Measurements from ENCODE around the gene DTNB. TPM values are rescaled to one million over a fixed set of nuclear protein-coding genes. Genes with fewer than 3 reads are reported as not detected.

DTNB gene
- total and polyA plus RNA-seq, 4 experiments from 2014 or later = 18.0 to 45.3 (median 33.2) TPM

DNA sequence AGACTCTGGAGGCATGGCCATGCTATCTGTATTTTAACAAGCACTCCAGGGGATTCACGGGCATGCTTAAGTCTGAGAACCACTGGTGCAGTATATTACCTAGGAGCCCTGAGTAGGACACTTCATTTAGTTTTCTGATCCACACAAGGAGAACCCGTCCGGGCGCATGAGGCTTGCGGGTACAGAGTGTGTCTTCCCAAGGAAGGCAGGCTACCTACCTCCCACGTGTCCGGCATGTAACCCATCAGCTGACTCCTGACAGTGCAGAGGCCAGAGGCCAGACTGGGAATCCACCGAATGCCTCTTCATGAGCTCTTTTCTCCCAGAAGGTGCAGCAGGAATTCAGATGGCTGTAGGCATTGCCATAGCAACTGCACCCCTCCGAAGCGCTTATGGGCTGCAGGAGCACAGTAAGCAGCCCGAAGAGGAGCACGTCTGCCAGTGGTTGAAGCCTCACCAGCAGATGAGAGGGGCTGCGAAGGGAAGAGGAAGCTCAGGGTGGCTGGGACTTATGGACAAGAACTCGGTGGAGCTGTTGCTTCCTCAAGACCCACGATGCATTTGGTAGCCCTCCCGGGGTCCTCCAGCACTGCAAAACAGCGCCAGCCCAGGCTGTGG is 297.9 kb downstream of the DTNB start:
- H3K36me3 Mint-ChIP-seq = peaks cover 0 to 6% of the 10 kb centered on the region in 2 donors
- peak overlapping the region in 1 of 8 donors; percentile 21 for H3K4me3 Mint-ChIP-seq
- CTCF ChIA-PET (ENCODE audit: partially characterized antibody) = interaction anchor here (0.8 to 8.7 kb wide), 22 partner anchors 10 to 212 kb away, joined by 3 to 161 read pairs (median 4); partner anchors contain the start of gene DNMT3A
- no peaks in the 10 kb centered on the region for H3K27me3 ChIP-seq (ENCODE audit: insufficient read depth, low read length)
- no peaks in the 10 kb centered on the region for H3K27me3 Mint-ChIP-seq
- H3K4me3 ChIP-seq (ENCODE audit: low read length in 2 of 2) = no peak overlapping the region
- peaks cover 38% of the 10 kb centered on the region for H3K4me1 ChIP-seq (ENCODE audit: insufficient read depth, low read length)
- DNase-seq = no peak
- H3K4me1 Mint-ChIP-seq = peaks cover 19 to 36% (median 22%) of the 10 kb centered on the region in 4 donors
- POLR2A ChIA-PET (ENCODE audit: partially characterized antibody) = interaction anchor here (1.1 to 4.4 kb wide), 4 partner anchors 13 to 62 kb away, joined by 3 to 54 read pairs (median 4); partner anchors contain the start of gene DNMT3A
- no peaks in the 10 kb centered on the region for H3K9me3 ChIP-seq (ENCODE audit: control insufficient read depth in 1 of 2, low read length in 2 of 2)
- intact Hi-C loops (cut with micrococcal nuclease) = loop anchor here (5.0 kb wide), 1 partner anchor 103 kb away; no protein-coding TSS in a partner anchor
- H3K27ac ChIP-seq (ENCODE audit: low read depth, low read length) = no peak overlapping the region
- H3K36me3 ChIP-seq (ENCODE audit: insufficient read depth, low read length) = no peaks in the 10 kb centered on the region
- no peak overlapping the region for H3K27ac Mint-ChIP-seq
- H3K9me3 Mint-ChIP-seq = peaks cover 0 to 2% (median 0%) of the 10 kb centered on the region in 8 donors

DNA sequence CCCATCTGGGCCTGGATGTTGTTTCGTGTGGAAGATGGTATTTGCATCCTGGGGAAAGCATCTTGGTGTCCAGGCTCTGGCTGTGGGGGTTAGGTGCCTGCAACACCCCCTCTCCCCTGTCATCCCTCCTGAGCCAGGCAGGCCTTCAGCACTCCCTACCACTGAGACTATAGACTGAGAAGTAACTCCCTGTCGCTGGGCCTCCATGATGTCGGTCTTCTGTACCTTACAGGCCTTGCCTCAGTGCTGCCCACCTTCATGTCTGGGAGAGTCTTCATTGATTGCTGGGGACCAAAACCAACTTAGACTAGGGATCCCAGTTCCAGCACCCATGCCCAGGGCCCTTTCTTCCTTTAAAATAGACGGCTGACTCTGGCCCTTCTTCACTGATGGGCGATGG is 298.6 kb downstream of the DTNB start:
- peaks cover 0 to 3% (median 0%) of the 10 kb centered on the region in 8 donors for H3K9me3 Mint-ChIP-seq
- Histone ChIP-seq H3K36me3 (ENCODE audit: insufficient read depth, low read length) (no peaks in the 10 kb centered on the region), H3K27ac (ENCODE audit: low read depth, low read length) (no peak overlapping the region), H3K4me3 (ENCODE audit: low read length in 2 of 2) (no peak overlapping the region), H3K9me3 (ENCODE audit: control insufficient read depth in 1 of 2, low read length in 2 of 2) (no peaks in the 10 kb centered on the region), H3K4me1 (ENCODE audit: insufficient read depth, low read length) (peaks cover 38% of the 10 kb centered on the region), H3K27me3 (ENCODE audit: insufficient read depth, low read length) (no peaks in the 10 kb centered on the region)
- intact Hi-C loops (cut with micrococcal nuclease) = loop anchor here (5.0 kb wide), 1 partner anchor 103 kb away; no protein-coding TSS in a partner anchor
- DNase-seq = no peak
- H3K4me3 Mint-ChIP-seq = no peak overlapping the region
- ChIA-PET CTCF (ENCODE audit: partially characterized antibody) (interaction anchor here (1.2 to 8.7 kb wide), 8 partner anchors 11 to 114 kb away, joined by 3 to 161 read pairs (median 6); no protein-coding TSS in a partner anchor), POLR2A (ENCODE audit: partially characterized antibody) (interaction anchor here (4.4 kb wide), 2 partner anchors 12 kb away, joined by 22 to 54 read pairs; no protein-coding TSS in a partner anchor)
- H3K27me3 Mint-ChIP-seq = no peaks in the 10 kb centered on the region
- no peak overlapping the region for H3K27ac Mint-ChIP-seq
- H3K36me3 Mint-ChIP-seq = peaks cover 0 to 6% of the 10 kb centered on the region in 2 donors
- H3K4me1 Mint-ChIP-seq = peaks cover 19 to 34% (median 23%) of the 10 kb centered on the region in 4 donors

DNA sequence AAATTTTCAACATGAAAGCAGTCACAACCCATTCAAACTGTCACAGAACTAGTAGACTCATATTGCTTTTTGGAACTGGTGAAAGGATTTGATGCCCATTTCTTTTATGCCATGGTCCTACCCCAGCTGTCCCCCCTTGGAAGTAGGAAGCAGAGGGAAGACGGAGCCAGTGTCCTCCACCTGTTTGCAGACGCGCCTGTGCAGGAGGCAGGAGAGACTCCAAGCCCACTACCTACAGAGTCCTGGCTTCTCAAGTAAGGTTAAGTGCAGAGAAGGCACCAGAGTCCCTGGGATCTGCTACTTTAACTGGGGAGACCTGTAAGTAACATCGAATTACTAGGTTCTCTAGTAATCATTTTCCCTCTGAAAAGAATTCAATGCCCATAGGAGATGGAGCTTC is 299.0 kb downstream of the DTNB start:
- no peaks in the 10 kb centered on the region for H3K9me3 ChIP-seq (ENCODE audit: control insufficient read depth in 1 of 2, low read length in 2 of 2)
- no peak overlapping the region for H3K4me3 ChIP-seq (ENCODE audit: low read length in 2 of 2)
- intact Hi-C loops (cut with micrococcal nuclease) = no loop called here
- DNase-seq = no peak
- ChIA-PET POLR2A (ENCODE audit: partially characterized antibody) (interaction anchor here (4.4 kb wide), 1 partner anchor 12 kb away, joined by 22 read pairs; no protein-coding TSS in a partner anchor), CTCF (ENCODE audit: partially characterized antibody) (interaction anchor here (8.7 kb wide), 1 partner anchor 11 kb away, joined by 161 read pairs; no protein-coding TSS in a partner anchor)
- Mint-ChIP-seq H3K27me3 (no peaks in the 10 kb centered on the region), H3K4me3 (peak overlapping the region in 1 of 8 donors; percentile 31), H3K4me1 (peaks cover 19 to 30% (median 22%) of the 10 kb centered on the region in 4 donors), H3K36me3 (peaks cover 0 to 6% of the 10 kb centered on the region in 2 donors), H3K27ac (peak overlapping the region in 1 of 7 donors; percentile 64), H3K9me3 (peaks cover 0 to 3% (median 0%) of the 10 kb centered on the region in 8 donors)
- no peaks in the 10 kb centered on the region for H3K36me3 ChIP-seq (ENCODE audit: insufficient read depth, low read length)
- no peak overlapping the region for H3K27ac ChIP-seq (ENCODE audit: low read depth, low read length)
- H3K4me1 ChIP-seq (ENCODE audit: insufficient read depth, low read length) = peaks cover 34% of the 10 kb centered on the region
- H3K27me3 ChIP-seq (ENCODE audit: insufficient read depth, low read length) = no peaks in the 10 kb centered on the region

DNA sequence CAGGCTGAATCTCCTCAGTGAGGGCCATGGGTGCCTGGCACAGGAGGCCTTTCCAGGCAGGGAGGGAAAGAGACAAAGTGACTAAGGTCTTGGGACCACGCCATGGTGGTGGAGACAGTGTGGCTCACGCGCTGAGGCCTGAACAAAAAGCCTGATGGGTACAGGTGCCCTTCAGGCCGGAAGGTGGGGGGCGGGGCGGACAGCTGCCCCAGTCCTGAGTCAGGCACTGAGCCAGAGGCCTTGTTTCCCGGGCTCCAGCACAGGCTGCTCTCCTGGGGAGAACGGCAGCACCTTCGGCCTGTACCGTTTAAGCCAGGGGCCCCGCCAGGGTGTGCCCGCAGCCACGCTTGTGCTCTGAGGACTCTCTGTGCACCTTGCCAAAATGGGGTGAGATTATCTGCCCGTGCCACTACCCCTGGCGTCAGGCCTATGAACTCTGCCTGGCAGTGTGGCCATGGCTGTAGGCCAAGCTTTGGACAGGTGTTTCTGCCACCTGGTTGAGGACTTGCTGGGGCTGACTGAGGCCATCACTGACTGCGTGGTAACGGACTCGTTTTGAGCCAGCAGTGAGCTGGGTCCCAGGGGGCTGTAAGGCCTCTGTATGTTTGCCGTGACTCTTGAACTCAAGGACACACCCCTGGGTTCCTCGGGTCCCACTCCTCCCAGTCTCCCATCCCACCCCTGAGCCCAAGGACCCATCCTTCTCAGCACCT is 300.0 kb downstream of the DTNB start:
- ChIA-PET POLR2A (ENCODE audit: partially characterized antibody) (interaction anchor here (4.4 kb wide), 1 partner anchor 11 kb away, joined by 22 read pairs; no protein-coding TSS in a partner anchor), CTCF (ENCODE audit: partially characterized antibody) (interaction anchor here (8.7 kb wide), 1 partner anchor 10 kb away, joined by 161 read pairs; no protein-coding TSS in a partner anchor)
- peaks cover 0 to 6% of the 10 kb centered on the region in 2 donors for H3K36me3 Mint-ChIP-seq
- Histone ChIP-seq H3K27ac (ENCODE audit: low read depth, low read length) (no peak overlapping the region), H3K4me3 (ENCODE audit: low read length in 2 of 2) (no peak overlapping the region), H3K9me3 (ENCODE audit: control insufficient read depth in 1 of 2, low read length in 2 of 2) (no peaks in the 10 kb centered on the region), H3K4me1 (ENCODE audit: insufficient read depth, low read length) (peaks cover 24% of the 10 kb centered on the region), H3K36me3 (ENCODE audit: insufficient read depth, low read length) (no peaks in the 10 kb centered on the region), H3K27me3 (ENCODE audit: insufficient read depth, low read length) (no peaks in the 10 kb centered on the region)
- peaks cover 13 to 20% (median 17%) of the 10 kb centered on the region in 4 donors for H3K4me1 Mint-ChIP-seq
- intact Hi-C loops (cut with micrococcal nuclease) = no loop called here
- no peaks in the 10 kb centered on the region for H3K27me3 Mint-ChIP-seq
- H3K27ac Mint-ChIP-seq = no peak overlapping the region
- peaks cover 0 to 2% (median 0%) of the 10 kb centered on the region in 8 donors for H3K9me3 Mint-ChIP-seq
- no peak overlapping the region for H3K4me3 Mint-ChIP-seq
- no peak for DNase-seq

DNA sequence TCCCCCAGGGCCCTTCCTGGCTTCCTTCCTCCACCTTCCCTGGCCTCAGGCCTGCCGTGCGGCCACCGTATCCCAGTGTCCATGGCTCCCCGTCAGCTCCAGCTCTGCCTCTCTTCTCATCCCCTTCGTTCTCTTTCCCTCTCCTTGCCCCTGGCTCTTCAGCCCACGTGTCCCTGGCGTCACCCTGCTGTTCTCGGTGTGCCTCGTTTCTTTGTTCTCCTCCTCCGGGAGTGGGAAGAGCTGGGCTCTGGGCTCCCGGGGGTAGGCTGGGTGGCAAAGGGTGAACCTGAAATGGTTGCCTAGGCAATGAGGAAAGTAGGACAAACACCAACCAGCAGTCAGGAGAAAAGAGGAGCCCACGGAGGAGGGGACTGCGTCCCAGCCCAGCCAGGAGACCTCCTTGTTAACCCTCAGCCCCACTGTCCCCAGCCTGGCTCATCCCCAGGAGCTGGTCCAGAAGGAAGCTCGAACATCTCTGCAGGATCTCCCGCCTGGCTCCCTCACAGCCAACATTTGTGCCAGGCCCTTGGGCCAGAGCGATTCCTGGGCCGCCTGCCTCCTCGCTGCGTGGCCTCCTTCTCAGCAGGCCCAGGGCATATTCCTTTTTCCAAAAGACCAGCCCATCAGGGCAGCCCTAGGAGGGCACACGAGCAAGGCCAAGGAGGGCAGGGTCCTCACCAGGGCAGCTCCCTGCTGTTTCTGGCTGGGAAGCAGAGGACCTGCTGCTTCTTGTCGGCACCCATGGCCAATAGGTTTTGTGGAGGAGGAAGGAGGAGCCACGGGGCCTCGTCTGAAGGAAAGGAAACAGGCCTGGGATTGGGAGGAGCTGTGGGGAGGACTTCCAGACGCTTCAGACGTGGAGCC is 300.7 kb downstream of the DTNB start:
- ChIA-PET POLR2A (ENCODE audit: partially characterized antibody) (interaction anchor here (4.4 kb wide), 1 partner anchor 10 kb away, joined by 22 read pairs; no protein-coding TSS in a partner anchor), CTCF (ENCODE audit: partially characterized antibody) (interaction anchor here (1.2 to 8.7 kb wide), 2 partner anchors 9 to 95 kb away, joined by 3 to 161 read pairs; no protein-coding TSS in a partner anchor)
- no peak for DNase-seq
- Histone ChIP-seq H3K27me3 (ENCODE audit: insufficient read depth, low read length) (no peaks in the 10 kb centered on the region), H3K4me1 (ENCODE audit: insufficient read depth, low read length) (peaks cover 16% of the 10 kb centered on the region), H3K9me3 (ENCODE audit: control insufficient read depth in 1 of 2, low read length in 2 of 2) (no peaks in the 10 kb centered on the region), H3K4me3 (ENCODE audit: low read length in 2 of 2) (no peak overlapping the region), H3K36me3 (ENCODE audit: insufficient read depth, low read length) (no peaks in the 10 kb centered on the region), H3K27ac (ENCODE audit: low read depth, low read length) (no peak overlapping the region)
- peaks cover 0 to 6% of the 10 kb centered on the region in 2 donors for H3K36me3 Mint-ChIP-seq
- H3K4me1 Mint-ChIP-seq = peaks cover 12 to 16% (median 15%) of the 10 kb centered on the region in 4 donors
- H3K27me3 Mint-ChIP-seq = no peaks in the 10 kb centered on the region
- peaks cover 0 to 2% (median 0%) of the 10 kb centered on the region in 8 donors for H3K9me3 Mint-ChIP-seq
- intact Hi-C loops (cut with micrococcal nuclease) = no loop called here
- H3K4me3 Mint-ChIP-seq = no peak overlapping the region
- no peak overlapping the region for H3K27ac Mint-ChIP-seq

DNA sequence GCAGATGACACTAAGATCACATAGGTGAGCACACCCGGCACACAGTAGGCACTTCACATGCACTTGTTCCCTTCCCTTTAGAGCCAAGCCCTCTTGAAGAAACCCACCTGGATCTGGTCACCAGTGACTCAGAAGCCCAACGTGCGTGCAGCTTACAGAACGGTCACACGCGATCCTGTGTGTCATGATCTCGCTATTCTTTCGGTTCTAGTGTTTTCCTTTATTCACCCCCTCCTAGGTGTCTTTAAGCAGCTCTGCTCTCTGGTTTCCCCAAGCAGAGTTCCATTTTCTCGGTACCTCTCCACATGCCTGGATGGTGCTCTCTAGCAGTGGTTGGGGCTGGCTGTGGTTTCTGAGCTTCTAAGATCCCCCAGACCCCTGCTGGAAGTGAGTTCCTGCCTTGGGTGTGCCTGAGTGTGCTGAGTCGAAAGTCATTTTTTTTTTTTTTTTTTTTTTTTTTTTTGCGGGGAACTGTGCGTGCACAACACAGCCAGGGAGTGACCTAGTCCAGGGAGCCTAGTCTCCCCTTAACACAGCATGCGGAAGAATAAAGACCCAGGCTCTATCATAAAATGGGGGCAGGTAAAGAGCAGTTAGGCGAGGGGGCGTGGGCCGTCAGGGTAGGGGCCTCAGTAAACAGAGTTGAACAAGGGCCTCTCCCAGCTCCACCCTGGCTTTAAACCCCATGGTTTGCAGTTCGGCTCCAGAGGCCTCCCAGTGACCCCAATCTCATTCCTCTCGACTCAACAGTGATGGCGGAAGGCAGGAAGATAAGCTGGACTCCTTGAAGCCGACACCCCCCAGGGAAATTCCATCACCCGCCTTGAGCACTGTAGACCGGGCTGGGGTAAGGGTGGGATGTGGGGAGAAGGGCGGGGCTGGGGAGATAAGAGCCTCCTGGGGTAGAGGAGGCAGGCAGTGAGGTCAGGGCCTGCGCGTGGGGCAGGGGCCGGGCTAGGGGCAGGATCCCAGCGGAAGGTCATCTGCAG is 301.8 kb downstream of the DTNB start:
- DNase-seq = no peak
- H3K9me3 Mint-ChIP-seq = peaks cover 0 to 2% (median 0%) of the 10 kb centered on the region in 8 donors
- ChIA-PET POLR2A (ENCODE audit: partially characterized antibody) (interaction anchor here (4.4 kb wide), 1 partner anchor 9 kb away, joined by 22 read pairs; no protein-coding TSS in a partner anchor), CTCF (ENCODE audit: partially characterized antibody) (interaction anchor here (0.6 to 8.7 kb wide), 3 partner anchors 8 to 1088 kb away, joined by 3 to 161 read pairs (median 3); no protein-coding TSS in a partner anchor)
- H3K27me3 ChIP-seq (ENCODE audit: insufficient read depth, low read length) = no peaks in the 10 kb centered on the region
- no peak overlapping the region for H3K27ac ChIP-seq (ENCODE audit: low read depth, low read length)
- no peaks in the 10 kb centered on the region for H3K9me3 ChIP-seq (ENCODE audit: control insufficient read depth in 1 of 2, low read length in 2 of 2)
- no peaks in the 10 kb centered on the region for H3K36me3 Mint-ChIP-seq
- peaks cover 4 to 9% (median 6%) of the 10 kb centered on the region in 4 donors for H3K4me1 Mint-ChIP-seq
- no peak overlapping the region for H3K4me3 Mint-ChIP-seq
- H3K27me3 Mint-ChIP-seq = no peaks in the 10 kb centered on the region
- no peak overlapping the region for H3K27ac Mint-ChIP-seq
- H3K4me3 ChIP-seq (ENCODE audit: low read length in 2 of 2) = no peak overlapping the region
- no peaks in the 10 kb centered on the region for H3K36me3 ChIP-seq (ENCODE audit: insufficient read depth, low read length)
- intact Hi-C loops (cut with micrococcal nuclease) = no loop called here
- peaks cover 6% of the 10 kb centered on the region for H3K4me1 ChIP-seq (ENCODE audit: insufficient read depth, low read length)

Data from CD4-positive, alpha-beta memory T cell (primary cell).